DLD1 (cell line): ENCODE measurements around the gene REN.

Experiments
- in situ Hi-C: cut with HindIII; loops from 2 replicates; pipeline ENCODE4 v1.10.0; 2017; ENCODE audit warnings: low sequenced_read_pairs

The REN gene

GRCh38 chr1:204155881-204156280 is 10.3 kb downstream of the REN start:
- in situ Hi-C loops: loop anchor here (25.0 kb wide), 1 partner anchor 381 kb away; no protein-coding TSS in a partner anchor

- in situ Hi-C loops: loop anchor here (25.0 kb wide), 1 partner anchor 383 kb away; no protein-coding TSS in a partner anchor
Measured at GRCh38 chr1:204154568-204155255, 11.4 kb downstream of the REN start.

DNA sequence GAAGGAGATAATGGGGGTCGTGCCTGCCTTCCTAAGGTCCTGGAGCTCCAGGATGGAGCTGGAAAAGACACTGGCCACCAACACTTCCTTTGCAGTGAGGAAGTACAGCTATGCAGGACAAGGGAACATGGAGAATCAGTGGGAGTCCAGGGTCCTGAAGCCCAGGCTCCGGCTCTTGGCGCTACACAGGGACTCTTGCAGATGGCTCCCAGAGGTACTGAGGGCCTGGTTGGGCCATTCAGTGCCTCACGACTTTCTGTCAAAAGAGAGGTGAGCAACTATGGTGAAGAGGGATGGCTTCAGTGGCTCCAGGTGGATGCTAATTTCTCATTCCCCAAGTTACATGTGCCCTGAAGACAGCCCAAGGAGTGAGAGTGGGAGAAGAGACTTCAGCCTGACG is 12.5 kb downstream of the REN start:
- in situ Hi-C loops: loop anchor here (25.0 kb wide), 1 partner anchor 384 kb away; no protein-coding TSS in a partner anchor

- in situ Hi-C loops: loop anchor here (25.0 kb wide), 1 partner anchor 385 kb away; no protein-coding TSS in a partner anchor
Measured at GRCh38 chr1:204152310-204153044, 13.7 kb downstream of the REN start.

DNA sequence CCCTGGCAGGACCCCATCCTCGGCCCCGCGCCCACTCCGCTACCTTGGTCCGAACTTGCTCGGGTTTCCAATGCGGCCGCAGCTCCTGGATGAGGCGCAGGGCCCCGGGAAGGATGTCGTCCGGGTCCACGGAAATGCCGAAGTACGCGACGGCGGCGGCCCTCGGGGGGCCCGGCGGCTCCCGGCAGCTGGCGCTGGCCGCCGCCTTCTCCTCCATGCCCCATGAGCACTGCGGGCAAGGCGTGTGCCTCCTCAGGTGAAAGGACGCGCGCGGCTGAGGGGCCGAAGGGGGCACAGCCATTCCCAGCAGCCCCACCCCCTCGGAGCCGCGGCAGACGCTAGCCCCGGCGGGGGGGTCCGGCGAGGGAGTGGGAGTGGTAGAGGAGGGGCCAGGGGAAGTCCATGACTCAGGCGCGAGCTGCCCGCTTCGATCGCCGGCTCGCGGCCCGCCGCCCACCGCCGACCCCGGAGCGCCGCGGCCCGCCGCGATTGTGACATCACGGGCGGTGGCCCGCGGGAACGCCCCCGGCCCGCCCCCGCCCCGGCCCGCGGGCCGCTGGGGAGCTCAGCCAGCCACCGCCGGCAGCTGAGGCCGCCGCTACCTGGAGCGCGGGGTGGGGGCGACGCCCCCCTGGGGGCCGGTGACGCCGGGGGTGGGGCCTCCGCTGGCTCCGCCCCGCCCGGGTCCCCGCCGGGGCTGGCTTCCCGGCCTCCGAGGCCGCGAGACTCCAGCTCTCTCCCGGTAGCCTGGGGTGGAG is 14.4 kb downstream of the REN start, which contains the start of gene ETNK2:
TSS of gene ETNK2 (minus strand) at position 493 of the 758 bp plus-strand sequence. CDS start at position 301, 192 bp downstream.
- in situ Hi-C loops: loop anchor here (25.0 kb wide), 1 partner anchor 386 kb away; no protein-coding TSS in a partner anchor

- in situ Hi-C loops: loop anchor here (25.0 kb wide), 1 partner anchor 386 kb away; no protein-coding TSS in a partner anchor
Measured at GRCh38 chr1:204150702-204151551, 15.2 kb downstream of the REN start.

DNA sequence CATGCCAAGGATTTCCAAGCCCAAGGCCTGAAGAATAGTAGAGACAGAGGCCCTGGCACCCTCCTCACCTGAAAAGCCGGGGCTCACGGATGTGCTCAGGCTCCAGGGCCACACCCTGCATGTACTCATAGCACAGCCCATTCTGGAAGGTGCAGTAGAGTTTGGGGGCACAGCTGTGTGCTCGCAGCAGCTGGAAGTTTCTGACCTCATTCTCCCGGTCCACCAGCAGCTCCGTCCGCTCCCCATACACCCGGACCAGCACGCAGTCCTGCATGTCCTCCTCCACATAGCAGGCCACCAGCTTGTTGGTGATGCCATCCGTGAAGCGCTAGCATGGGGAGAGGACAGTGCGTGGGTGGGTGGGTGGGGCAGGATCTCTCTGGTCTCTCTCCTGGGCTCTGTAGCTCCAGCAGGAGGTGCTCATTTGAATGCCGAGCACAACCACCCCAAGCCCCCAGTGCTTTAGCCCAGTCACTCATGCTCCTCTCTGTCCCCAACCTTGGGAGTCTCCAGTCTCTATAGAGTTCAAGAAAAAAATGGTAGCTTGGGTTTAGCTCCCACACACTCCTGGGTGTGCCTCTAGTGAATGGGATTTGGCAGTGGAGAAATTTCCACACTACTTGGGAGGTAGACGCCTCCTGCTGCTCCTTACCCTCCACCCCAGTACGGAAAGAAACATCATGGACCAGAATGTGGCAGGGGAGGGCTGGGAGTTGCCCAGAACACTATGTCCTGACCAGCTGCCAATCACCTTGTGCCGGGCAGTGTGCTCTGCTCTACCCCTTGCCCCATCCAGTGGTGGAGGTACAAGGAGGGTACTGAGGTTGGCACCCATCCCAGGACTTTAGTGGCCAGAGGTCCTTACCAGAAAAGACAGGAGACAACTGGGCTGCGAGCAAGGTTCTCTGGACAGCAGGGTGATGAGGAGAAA is 16.2 kb downstream of the REN start:
- in situ Hi-C loops: loop anchor here (25.0 kb wide), 1 partner anchor 387 kb away; no protein-coding TSS in a partner anchor

DNA sequence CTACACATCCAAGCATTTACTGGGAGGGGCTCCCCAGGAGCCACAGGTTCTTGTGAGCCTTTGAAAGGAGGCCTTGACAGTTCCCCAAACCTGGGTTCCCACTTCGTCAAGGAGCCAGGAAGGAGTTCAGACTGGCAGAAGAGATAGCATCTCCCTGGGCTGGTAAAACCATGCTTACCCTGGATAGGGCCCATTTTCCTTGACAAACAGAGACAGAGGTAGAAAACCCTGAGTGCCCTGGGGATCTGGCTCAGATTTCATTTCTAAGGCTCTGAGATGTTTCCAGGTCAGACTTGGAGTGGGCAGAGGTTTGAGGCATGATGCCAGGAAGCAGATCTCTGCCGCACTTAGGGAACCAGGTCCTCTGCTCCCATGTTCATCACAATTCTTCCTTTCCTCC is 17.0 kb downstream of the REN start:
- in situ Hi-C loops: no loop called here

- in situ Hi-C loops: no loop called here
Measured at GRCh38 chr1:204147406-204148383, 18.4 kb downstream of the REN start.

GRCh38 chr1:204146965-204147364 is 19.2 kb downstream of the REN start:
- in situ Hi-C loops: no loop called here

- in situ Hi-C loops: no loop called here
Measured at GRCh38 chr1:204146309-204146708, 19.8 kb downstream of the REN start.

DNA sequence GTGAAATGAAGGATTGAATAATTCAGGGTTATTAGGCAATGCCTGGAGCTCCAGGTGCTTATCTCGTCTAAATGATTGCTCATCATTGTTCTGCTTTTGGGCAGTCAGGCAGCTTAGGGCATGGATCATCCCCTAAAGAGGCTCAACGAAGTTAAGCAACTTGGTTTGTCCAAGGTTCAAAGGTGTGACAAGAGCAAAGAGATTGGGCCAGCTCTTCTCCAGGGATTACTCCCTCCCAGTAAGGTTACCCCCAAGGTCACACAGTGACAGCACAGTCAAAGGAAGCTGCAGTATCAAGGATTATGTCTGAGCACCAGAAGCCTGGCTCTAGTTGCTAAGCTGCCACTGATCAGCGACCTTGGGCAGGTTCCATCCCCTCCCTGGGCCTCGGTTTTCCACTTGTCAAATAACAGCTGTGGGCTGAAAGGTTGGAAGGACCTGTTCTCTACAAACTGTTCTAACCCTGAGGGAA is 21.1 kb downstream of the REN start:
- in situ Hi-C loops: no loop called here

DNA sequence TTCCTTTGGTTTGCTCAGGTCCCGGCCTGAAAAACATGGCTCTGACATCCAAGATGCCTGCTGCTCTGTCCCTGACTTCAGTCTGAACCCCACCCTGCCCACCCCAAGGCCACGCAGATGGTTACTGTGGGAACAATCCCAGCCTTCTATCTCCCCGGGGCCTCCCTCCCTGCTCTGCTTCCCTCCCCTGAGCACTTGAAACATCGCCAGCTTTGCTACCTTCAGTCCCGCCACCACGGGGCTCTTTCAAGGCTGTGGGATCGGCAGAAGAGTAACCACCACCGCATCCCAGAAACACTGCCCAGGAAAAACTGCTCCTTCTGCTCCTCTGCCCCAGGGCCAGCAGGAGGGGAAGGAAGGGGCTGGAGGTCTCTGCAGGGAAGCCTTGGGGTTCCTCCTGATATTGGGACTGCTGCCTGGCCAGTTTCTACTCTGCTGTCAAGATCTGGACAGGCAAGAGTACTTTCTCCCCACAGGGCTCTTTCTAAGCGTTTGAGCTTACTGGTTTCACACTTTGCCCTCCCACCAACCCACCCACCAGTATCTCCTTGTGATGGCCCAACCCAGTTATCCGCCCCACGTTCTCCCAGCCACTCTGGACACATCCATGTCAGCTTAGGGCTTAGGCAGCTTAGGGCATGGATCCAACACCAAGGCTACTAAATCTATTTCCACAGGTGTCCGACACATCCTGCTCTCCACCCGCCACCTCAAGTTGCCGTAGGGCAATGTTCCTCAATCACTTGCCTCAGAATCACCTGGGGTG is 22.7 kb downstream of the REN start:
- in situ Hi-C loops: no loop called here

- in situ Hi-C loops: no loop called here
Measured at GRCh38 chr1:204142032-204142974, 23.8 kb downstream of the REN start.

DNA sequence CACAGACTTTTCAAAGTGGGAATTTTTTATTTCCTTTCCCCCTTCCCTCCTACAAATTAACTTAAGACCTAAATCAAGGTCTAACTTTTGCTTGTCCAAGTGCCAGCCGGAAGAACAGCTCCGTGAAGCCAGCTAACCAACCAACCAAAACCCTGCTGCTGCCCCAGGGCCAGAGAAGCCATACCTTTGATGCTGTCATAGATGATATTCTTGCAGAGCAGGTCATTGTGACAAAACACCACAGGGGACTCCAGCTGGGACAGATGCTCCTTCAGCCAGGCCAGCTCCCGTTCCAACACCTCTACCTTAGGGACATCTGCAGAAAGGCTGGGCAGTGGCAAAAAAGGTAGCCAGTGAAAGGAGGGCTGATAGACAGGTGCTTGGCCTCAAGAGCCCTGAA is 25.0 kb downstream of the REN start:
- in situ Hi-C loops: no loop called here

DNA sequence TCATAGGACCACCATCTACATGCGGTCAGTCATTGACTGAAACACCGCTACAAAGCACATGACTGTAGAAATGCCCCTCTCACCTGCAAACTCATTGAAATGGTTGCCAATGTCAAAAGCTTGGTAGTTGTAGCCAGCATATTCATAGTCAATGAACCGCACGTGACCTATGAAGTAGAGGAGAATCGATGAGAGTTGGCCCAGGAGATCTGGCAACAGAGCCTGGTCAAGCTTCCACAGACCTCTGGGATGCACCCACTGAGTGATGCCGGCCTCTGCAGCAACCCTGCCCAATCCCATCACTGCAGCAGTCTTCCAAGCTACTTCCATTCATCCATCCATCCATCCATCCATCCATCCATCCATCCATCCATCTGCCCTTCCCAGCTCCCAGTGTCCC is 26.2 kb downstream of the REN start:
- in situ Hi-C loops: no loop called here
